HG03135 (cell line): ENCODE results near the gene FOXO3B.
"Not testable (repeated sequence)": the region's sequence is repeated elsewhere in the genome, so short reads cannot be mapped to it uniquely, and the experiment has no call there.

Source experiments
- ATAC-seq: cut with Tn5 transposase; IDR thresholded peaks from one replicate; pipeline ENCODE4 v1.9.1; 2021; ENCODE audit warnings: mild to moderate bottlenecking, moderate library complexity; ENCODE audit not compliant: unreplicated experiment

Gene FOXO3B

DNA sequence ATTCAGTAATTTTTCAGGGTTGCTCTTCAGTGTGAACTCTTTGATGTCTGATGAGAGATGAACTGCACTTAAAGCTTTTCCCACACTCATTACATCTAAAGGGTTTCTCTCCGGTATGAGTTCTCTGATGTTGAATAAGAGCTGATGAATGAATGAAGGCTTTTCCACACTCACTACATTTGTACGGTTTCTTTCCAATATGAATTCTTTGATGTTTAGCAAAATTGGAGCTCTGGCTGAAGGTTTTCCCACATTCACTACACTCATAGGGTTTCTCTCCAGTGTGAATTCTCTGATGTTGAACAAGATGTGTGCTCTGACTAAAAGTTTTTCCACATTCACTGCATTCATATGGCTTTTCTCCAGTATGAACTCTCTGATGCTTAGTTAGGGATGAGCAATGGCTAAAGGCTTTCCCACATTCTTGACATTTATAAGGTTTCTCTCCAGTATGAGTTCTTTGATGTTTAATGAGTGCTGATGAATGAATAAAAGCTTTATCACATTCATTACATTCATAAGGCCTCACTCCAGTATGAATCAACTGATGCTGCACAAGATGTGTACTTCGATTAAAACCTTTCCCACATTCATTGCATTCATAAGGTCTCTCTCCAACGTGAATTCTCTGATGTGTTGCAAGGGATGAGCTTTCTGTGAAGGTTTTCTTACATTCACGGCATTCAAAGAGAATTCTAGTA, 20.0 kb downstream of the FOXO3B start:
- ATAC-seq: not testable (repeated sequence)

DNA sequence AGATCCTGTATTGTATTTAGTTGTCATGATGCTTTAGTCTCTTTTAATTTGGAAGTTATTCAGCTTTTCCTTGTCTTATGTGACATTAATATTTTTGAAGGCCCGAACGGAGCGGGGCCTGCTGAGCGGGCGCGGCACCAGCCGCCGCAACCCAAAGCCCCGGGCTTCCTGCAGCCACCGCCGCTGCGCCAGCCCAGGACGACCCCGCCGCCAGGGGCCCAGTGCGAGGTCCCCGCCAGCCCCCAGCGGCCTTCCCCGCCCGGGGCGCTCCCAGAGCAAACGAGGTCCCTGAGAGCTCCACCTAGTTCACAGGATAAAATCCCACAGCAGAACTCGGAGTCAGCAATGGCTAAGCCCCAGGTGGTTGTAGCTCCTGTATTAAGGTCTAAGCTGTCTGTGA, 32.0 kb downstream of the FOXO3B start:
- not testable (repeated sequence) for ATAC-seq

DNA sequence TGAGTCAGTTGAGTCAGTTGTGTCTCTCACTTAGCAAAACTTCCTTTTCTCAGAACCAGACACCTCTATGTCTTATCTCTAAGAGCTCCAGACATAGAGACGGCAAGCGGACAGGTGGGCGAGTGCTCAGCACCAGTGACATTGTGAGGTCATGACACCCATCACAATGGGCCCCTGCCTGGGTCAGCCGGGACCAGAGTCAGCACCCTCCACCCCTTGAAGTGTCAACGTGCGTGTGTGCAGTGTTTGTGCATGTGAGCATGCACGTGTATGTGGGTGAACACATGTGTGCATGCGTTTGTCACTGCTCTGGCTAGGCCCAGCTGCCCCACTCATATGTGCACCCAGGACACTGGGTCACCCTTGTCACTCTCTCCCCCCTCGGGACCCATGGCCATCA, 37.8 kb downstream of the FOXO3B start, which contains the start of gene TBC1D28:
Gene TBC1D28, minus strand, starts transcription at position 101 of the 400 bp plus-strand sequence. CDS start 3,039 bp downstream, outside the sequence.
- ATAC-seq: not testable (repeated sequence)

DNA sequence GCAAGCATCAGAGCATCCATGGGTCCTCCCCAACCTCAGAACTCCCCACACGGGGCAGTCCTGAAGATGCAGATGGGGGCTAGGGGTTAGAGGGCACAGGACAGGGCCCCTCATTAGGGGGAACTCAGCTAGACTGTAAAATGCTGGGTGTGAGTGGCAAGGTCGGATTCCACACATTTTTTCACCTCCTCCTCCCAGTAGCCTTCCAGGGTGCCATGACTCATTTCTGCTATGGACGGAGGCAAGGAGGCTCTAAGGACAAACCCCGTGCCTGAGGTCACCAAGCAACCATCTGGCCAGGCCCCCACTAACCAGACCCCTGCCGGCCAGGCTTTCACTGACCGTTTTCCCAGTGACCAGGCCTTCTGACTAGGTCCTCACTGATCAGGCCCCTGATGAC, 39.0 kb downstream of the FOXO3B start:
- ATAC-seq: not testable (repeated sequence)

DNA sequence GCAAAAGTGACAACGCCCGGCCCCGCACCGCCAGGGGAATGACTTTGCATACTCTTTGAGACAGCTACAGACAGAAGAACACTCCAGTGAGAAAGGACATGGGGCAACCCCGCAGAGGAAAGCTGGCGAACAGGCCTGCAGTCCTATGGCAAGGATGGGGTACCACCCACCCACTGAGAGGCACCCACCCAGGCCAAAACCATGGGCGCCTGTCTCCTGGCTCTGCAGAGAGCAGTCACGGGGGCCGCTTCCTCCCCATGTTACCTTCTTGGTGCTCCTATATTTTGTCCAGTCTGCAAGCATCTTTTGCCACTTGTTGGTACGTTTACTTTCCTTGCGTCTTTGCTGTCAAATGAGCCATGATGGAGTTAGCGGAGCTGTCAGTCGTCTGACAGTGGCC, 43.8 kb downstream of the FOXO3B start:
- ATAC-seq: not testable (repeated sequence)

DNA sequence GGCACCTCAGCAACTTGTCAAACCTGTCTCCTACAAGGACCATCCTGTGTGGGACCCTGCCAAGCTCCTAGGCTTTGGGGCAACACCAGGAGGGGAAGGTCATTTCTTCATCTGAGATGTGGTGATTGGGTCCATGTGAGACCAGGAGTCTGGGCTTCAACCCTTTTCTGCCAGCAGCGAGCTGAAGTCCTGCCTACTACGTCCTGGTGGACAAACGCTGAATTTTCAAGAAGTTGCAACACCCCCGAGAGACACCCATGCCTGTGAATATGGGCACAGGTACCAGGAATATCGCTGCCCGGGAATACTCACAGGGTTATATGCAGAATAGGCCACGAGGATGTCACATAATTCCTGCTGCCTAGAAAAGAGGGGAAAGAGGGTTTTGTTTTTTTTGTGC, 45.9 kb downstream of the FOXO3B start:
- not testable (repeated sequence) for ATAC-seq

DNA sequence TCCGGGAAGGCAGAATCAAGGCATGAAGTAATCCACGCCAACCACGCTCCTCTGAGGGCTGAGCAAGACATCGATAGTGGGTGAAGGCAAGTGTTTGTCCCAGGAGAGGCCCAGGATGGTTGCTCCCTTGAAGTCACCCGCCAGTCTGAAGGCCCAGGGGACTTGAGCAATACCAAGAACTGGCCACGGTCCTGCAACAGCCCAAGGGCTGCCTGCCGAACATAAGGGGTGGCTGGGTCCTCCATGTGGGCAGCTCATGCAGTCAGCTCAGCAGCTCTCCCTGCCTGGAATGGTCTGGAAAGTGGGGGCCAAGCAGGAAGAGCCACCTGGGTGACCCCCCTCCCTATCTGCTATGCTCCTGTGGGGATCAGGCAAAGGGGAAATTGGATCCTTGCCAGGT, 46.3 kb downstream of the FOXO3B start:
- ATAC-seq: not testable (repeated sequence)

DNA sequence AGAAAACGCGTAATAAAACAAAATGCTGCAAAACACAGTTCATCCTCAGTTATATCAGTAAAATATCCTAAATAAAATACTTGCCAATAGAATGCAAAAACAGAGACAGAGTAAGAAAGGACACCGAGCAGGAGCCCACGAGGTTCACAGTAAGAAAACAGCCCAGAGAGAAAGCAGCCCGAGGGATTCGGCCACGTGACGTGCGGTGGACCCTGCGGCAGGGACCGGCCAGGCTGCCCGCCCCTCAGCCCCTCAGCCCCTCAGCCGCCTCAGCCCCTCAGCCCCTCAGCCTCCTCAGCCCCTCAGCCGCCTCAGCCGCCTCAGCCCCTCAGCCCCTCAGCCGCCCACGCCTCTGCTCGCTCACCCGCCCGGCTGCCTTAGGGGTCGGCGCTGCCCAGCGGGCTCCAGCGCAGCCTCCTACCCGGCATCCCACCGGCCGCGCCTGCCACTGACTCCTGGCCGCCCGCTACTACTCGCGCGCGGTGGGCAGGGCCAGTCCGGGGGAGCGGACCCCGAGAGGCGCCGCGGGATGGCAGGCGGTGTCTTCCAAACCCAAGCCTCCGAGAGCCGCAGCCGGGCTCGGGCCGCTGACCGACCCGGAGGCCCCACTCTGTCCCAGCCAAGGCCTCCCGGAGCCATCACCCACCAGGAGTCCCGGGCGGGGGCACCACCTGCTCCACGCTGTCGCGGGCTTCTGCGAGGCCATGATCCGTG, 47.4 kb downstream of the FOXO3B start:
- not testable (repeated sequence) for ATAC-seq
